Gastrocnemius medialis (tissue), 4 donors: ENCODE data around the gene PRKCZ.

Source experiments
- CTCF ChIP-seq, 5 experiments: fragments of 450-650 bp in 3 of 5; fragments of 200-600 bp in 2 of 5; sonication (generic) in 2 of 5; IDR thresholded peaks in 4 of 5; conservative IDR thresholded peaks in 1 of 5; 1 replicate in 4 of 5; 2 replicates in 1 of 5; pipeline ENCODE4 v1.5.1; 2016 to 2019; ENCODE audit warnings: antibody characterized with exemption in 5 of 5, mild to moderate bottlenecking in 3 of 5, moderate library complexity in 3 of 5
- POLR2A ChIP-seq, 2 donors: fragments of 450-650 bp; IDR thresholded peaks; one replicate each; pipeline ENCODE4 v1.6.1; 2017; ENCODE audit warnings: antibody characterized with exemption in 2 of 2, mild to moderate bottlenecking in 2 of 2, moderate library complexity in 2 of 2

GRCh38 chr1:2228157-2228594, 178.0 kb downstream of the PRKCZ start, which contains the start of gene SKI:
- TF ChIP-seq CTCF (IDR thresholded peaks at IDR 0.05 in 4 of 5, conservative IDR thresholded peaks at IDR 0.05 in 1 of 5) (no peak), POLR2A (IDR thresholded peaks at IDR 0.05) (no peak)
